Activated CD8-positive, alpha-beta memory T cell treated with anti-CD3 and anti-CD28 coated beads for 36 hours (primary cell): ENCODE data around the gene ZBTB48. TPM values are rescaled to one million over a fixed set of nuclear protein-coding genes. Genes with fewer than 3 reads are reported as not detected.
"Not testable (repeated sequence)": the region's sequence is repeated elsewhere in the genome, so short reads cannot be mapped to it uniquely, and the experiment has no call there.

ENCODE experiments used
- CTCF ChIA-PET: fragments of 350-600 bp; sonication (Branson Sonifier 250); formaldehyde crosslinking; loops from one replicate; lab custom pipeline; 2021; ENCODE audit warnings: antibody characterized with exemption; lab: Charles Lee
- POLR2A ChIA-PET: fragments of 350-600 bp; sonication (Branson Sonifier 250); formaldehyde crosslinking; loops from one replicate; lab custom pipeline; 2021; ENCODE audit warnings: antibody characterized with exemption; lab: Charles Lee
- total RNA-seq, 2 experiments: library from RNA; stranded (reverse); gene quantifications; one replicate each; pipeline ENCODE4 v1.2.3, GENCODE V29; 2021

The ZBTB48 gene
- total RNA-seq, 2 experiments from 2014 or later: 28.5 to 33.5 TPM

DNA sequence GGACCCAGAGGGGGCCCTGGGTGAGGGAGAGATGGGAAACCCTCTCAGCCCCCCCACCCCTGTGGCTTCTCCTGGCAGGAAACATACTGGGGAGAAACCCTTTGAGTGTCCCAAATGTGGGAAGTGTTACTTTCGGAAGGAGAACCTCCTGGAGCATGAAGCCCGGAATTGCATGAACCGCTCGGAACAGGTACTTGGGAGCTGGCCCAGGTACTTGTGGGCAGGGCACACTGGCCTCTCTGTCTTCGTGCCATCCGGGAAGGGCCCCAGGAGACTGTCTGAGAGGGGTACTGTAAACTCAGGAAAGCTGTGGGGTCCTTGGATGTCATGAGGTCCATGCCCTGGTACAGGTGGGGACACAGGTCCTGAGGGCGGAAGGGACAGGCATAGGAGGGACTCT, 6.0 kb downstream of the ZBTB48 start:
- CTCF ChIA-PET: interaction anchor here (1.7 kb wide), 1 partner anchor 31 kb away, joined by 4 read pairs; the partner anchor contains the start of genes NOL9 and TAS1R1
- POLR2A ChIA-PET: no interaction called here

DNA sequence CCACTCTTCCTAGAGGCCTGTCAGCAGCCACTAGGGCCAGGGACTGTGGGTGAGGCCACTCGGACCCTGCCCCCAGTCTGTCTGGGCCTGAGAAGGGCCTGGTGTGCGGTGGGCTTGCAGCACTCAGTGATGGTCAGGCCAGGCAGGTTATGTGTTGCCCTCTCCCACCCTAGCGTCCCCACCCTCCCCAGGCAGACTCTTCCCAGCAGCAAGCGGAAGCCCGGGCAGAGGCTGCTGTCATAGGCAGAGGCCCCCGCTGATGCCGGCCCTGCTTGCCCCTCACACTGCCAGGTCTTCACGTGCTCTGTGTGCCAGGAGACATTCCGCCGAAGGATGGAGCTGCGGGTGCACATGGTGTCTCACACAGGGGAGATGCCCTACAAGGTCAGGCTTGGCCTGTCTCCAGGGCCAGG, 6.6 kb downstream of the ZBTB48 start:
- CTCF ChIA-PET: no interaction called here

DNA sequence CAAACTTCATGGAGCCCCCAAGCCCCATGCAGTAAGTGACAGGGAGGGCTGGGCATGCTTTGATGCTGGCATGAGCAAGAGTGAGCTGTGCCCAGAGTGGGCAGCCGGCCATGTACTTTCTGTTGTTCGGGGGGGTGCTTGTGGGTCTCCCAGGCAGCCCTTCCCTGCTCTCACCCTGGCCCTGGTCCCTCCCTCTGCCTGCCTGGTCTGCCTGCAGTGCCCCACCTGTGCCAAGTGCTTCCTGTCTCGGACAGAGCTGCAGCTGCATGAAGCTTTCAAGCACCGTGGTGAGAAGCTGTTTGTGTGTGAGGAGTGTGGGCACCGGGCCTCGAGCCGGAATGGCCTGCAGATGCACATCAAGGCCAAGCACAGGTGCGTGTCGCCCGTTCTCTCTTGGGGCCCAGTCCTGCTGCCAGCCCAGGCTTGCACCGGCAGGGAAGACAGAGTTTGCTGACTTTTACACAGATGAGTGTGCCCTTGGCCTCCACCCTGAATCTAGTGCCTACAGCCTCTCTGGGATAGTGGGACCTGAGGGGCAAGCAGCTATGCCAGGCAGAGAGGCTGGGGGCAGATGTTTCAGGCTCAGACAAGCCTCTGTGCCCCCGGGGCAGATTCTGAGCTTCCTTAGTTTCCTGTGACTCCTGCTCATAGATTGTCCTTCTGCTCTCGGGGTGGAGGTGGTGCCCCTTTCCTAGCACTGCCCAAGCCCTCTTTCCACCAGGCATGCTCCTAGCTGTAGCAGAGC, 7.6 kb downstream of the ZBTB48 start:
- ChIA-PET CTCF (no interaction called here), POLR2A (no interaction called here)

More for the DNA sequence above, 6.6 kb downstream of the ZBTB48 start:
- POLR2A ChIA-PET: no interaction called here

DNA sequence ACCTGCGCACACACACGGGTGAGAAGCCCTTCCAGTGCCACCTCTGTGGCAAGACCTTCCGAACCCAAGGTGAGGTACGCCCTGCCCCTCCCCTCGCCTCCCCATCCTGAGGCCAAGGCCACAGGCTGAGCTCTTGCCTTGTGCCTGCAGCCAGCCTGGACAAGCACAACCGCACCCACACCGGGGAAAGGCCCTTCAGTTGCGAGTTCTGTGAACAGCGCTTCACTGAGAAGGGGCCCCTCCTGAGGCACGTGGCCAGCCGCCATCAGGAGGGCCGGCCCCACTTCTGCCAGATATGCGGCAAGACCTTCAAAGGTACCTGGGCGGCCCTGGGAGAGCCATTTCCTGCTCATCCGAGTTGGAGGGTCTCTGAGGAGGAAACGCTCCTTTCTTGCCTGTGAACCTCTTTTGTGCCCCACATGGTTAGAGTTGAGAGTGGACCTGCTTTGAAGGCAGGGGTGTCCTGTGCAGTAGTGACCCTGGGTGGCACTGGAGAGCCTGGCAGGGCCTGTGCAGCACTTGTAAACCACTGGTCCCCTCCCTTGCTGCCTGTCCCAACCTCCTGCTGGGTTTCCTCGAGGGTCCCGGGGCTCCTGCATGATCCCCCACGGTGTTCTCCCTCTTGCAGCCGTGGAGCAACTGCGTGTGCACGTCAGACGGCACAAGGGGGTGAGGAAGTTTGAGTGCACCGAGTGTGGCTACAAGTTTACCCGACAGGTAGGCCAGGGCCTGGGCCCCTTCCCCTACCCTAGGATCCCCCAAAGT, 8.5 kb downstream of the ZBTB48 start:
- POLR2A ChIA-PET: no interaction called here
- CTCF ChIA-PET: no interaction called here

DNA sequence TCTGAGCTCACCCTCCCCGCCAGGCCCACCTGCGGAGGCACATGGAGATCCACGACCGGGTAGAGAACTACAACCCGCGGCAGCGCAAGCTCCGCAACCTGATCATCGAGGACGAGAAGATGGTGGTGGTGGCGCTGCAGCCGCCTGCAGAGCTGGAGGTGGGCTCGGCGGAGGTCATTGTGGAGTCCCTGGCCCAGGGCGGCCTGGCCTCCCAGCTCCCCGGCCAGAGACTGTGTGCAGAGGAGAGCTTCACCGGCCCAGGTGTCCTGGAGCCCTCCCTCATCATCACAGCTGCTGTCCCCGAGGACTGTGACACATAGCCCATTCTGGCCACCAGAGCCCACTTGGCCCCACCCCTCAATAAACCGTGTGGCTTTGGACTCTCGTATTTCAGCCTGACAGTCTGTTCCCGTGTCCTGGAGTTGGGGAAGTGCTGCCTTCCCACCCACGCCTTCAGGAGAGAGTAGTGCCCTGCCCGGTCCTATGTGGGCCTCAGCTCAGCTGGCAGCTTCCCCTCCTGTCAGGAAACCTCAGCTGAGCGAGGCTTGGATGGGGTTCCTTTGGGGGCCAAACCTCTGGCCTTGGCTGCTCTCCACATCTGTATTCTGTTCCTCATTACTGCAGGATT, 9.2 kb downstream of the ZBTB48 start:
- CTCF ChIA-PET: no interaction called here
- POLR2A ChIA-PET: no interaction called here

DNA sequence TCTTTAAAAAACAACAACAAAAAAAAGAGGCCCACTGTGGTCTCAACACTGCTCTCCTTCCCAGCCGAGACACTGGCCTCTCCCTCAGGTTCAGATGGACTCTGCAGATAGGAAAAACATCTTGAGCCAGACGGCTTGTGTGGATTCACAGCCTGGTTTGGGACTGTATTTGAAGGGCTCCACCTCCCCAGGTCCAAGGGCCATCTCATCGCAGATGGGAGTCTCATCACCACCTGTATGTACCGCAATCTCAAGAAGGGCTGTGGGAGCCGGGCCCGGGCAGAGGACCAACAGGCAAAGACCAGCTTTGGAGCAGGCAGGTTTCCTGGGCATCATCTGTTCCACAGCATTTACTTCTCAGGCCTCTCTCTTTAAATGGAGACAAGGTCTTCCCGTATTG, 10.3 kb downstream of the ZBTB48 start:
- POLR2A ChIA-PET: no interaction called here
- CTCF ChIA-PET: no interaction called here

DNA sequence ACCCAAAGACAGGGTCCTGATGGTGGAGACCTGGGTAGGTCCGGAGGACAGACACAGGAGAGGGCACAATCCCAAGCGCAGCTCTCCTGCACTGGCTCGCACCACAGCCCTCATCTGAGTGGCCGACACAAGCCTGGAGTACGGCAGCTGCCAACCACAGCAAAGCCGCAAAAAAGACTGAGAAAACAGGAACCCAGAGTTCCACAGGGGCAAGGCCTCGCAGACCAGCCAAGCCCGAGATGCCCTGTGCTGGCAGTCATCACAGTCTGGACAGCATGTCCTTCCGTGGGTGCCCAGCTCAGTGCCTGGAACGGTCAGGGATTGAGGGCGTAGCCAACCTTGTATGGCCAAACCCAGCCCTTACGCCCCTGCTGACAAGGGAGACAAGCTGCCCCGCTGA, 11.4 kb downstream of the ZBTB48 start:
- CTCF ChIA-PET: no interaction called here
- POLR2A ChIA-PET: interaction anchor here (0.7 kb wide), 1 partner anchor 11 kb away, joined by 4 read pairs; the partner anchor contains the start of gene ZBTB48

DNA sequence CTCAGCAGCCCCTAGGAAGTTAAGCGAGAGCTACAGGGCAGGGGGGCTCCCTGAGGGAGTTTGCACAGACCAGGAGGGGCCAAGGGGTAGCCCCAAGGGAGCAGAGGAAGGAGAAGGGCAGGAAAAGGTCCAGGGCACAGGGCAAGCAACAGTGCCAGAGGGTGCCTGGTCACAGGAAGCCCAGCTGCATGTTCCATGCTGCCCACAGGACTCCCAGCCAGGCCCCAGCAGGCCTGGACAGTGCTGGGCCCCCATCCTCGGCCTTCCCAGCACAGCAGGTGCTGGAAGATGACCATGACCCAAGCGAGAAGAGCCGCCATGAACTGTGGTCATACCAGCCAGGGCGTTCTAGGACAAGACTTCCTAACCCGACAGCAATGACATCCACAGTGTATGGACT, 11.8 kb downstream of the ZBTB48 start:
- ChIA-PET CTCF (no interaction called here), POLR2A (interaction anchor here (0.5 to 0.7 kb wide), 3 partner anchors 11 to 104 kb away, joined by 3 to 4 read pairs (median 3); partner anchors contain the start of gene ZBTB48)

GRCh38 chr1:6592441-6592840, 12.6 kb downstream of the ZBTB48 start:
- POLR2A ChIA-PET: interaction anchor here (0.7 kb wide), 1 partner anchor 11 kb away, joined by 3 read pairs; no protein-coding TSS in a partner anchor
- CTCF ChIA-PET: no interaction called here

GRCh38 chr1:6592865-6593593, 13.2 kb downstream of the ZBTB48 start:
- ChIA-PET POLR2A (no interaction called here), CTCF (no interaction called here)

GRCh38 chr1:6593810-6594209, 14.0 kb downstream of the ZBTB48 start:
- ChIA-PET CTCF (interaction anchor here (0.7 kb wide), 1 partner anchor 31 kb away, joined by 3 read pairs; the partner anchor contains the start of gene THAP3), POLR2A (no interaction called here)

DNA sequence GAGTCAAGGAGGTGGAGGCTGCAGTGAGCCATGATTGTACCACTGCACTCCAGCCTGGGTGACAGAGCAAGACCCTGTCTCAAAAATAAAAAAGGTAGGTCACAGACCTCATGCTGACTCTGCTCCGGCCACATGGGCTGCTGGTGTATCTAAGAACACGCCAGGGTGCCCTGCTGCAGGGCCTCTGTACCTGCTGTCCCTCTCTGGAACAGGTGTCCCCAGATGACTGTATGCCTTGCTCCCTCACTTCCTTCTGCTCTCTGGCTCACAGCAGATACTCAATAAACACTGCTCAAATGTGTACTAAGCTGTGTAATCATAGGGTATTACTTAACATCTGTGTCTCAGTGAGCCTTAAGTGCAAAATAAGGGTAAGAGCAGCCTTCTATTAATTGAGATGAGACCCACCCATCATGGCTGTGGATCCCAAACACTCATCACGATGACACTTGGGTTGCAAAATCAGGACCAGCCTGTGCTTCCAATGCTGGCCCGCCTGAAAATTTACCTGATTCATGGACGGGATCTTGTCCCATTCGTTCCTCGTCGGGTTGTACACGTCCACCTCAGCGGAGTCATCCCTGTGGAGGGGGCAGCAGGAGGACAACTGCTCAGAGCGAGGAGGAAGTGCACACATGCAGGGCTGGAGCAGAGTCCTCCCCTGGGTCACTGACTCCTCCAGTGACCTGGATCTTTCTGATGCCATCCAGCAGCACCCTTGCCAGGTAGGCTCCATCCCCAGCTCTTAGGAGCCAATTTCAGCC, 15.4 kb downstream of the ZBTB48 start:
- CTCF ChIA-PET: no interaction called here
- POLR2A ChIA-PET: no interaction called here

DNA sequence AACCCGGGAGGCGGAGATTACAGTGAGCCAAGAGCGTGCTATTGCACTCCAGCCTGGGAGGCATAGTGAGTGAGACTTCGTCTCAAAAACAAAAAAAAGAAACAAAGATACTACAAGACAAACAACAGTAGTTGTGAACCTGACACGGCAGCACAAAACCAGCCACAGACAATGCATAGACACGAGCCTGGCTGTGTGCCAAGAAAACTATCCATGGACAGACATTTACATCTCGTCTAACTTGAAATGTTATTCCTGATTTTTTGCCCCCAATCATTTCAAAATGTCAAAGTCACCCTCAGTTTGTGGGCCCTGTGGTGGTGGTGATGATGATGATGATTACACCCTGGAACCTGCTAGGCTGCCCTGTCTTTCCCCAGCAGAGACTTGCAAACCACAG, 16.6 kb downstream of the ZBTB48 start:
- CTCF ChIA-PET: no interaction called here
- POLR2A ChIA-PET: no interaction called here

GRCh38 chr1:6596886-6597776, 17.3 kb downstream of the ZBTB48 start:
- CTCF ChIA-PET: no interaction called here
- POLR2A ChIA-PET: no interaction called here

DNA sequence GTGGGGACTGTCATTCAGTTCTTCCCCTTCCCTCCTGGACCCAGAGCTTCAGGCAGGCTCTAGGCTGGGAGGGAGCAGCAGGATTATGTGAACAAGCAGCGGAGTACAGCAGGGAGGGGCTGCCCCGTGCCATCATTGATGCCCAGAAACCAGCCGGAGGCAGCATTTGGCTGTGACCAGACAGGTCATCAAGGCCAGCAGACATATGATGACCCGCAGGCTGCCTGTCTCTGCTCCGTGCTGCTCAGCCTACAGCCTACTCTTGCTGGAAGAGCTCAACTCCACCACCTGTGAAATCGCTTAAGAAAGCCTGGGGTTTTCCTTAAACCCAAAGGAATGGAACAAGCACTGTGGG, 18.0 kb downstream of the ZBTB48 start:
- CTCF ChIA-PET: no interaction called here

DNA sequence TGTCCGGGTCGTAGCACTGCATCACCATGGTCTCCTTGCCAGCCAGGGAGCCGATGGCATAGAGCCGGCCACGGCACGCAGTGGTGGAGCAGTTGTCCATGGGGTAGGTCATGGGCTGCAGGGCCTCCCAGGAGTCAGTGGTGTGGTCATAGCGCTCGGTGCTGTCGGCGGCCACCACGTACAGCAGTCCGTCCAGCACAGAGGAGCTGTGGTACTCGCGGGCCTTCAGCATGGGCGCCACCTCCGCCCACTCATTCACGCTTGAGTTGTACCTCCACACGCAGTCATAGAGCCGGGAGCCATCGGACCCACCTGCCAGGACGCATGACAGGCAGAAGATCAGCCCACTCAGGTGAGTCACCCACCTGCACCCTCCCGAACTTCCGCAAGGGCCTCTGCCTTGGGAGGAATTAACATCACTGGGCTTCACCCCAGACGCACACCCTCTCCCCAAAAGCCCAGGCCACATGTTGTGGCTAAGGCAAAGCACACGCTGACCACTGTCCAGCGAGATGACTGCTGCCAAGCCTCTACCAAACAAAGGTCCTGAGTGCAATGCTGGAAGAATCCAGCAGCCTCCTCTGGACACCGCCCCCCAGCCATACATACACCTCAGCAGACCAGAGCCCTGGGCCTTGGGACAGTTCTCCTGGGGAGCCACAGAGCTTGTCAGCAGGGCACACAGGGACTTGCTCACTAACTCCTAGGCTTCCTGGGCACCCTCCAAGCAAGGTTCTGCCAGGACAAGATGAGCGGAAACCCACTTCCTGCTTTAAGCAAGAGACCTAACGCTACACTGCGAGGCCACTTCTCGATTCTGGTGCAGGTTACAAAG, 19.6 kb downstream of the ZBTB48 start:
- POLR2A ChIA-PET: no interaction called here

More for the DNA sequence above, 18.0 kb downstream of the ZBTB48 start:
- POLR2A ChIA-PET: no interaction called here

GRCh38 chr1:6599991-6600390, 20.2 kb downstream of the ZBTB48 start:
- CTCF ChIA-PET: interaction anchor here (0.8 to 1.3 kb wide), 2 partner anchors 16 to 178 kb away, joined by 3 to 5 read pairs; no protein-coding TSS in a partner anchor
- POLR2A ChIA-PET: not testable (repeated sequence)

More for the DNA sequence above, 19.6 kb downstream of the ZBTB48 start:
- CTCF ChIA-PET: interaction anchor here (0.8 to 1.3 kb wide), 2 partner anchors 16 to 177 kb away, joined by 3 to 5 read pairs; no protein-coding TSS in a partner anchor
